SW 1271 (cell line): ENCODE measurements around the gene CENPF.
A peak's percentile ranks its signal among the peaks of the same experiment; 100 is the strongest.
"Not testable (repeated sequence)": the region's sequence is repeated elsewhere in the genome, so short reads cannot be mapped to it uniquely, and the experiment has no call there.

Source experiments
- DNase-seq, 2 experiments: peaks; one replicate each; lab custom pipeline; 2025; lab: John Stamatoyannopoulos, UW

CENPF gene

DNA sequence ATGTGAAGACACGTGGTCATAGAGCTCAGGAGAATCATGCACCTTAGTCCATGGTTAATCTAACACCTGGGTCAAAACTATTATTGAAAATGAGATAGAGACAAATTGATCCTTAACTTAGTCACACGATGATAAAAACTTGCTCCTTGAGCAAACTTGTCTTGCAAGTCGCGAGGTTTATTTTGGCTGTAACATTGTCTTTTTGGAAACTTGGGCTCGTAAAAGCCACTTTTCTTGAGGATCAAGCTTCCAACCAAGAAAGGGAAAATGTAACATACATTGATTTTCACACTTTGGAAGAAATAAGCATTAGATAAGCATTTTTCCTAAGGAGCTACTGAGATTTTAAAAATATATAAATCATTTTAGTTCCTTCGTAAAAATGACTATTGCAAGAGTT lies 19.9 kb upstream of the CENPF start:
- DNase-seq: no peak

DNA sequence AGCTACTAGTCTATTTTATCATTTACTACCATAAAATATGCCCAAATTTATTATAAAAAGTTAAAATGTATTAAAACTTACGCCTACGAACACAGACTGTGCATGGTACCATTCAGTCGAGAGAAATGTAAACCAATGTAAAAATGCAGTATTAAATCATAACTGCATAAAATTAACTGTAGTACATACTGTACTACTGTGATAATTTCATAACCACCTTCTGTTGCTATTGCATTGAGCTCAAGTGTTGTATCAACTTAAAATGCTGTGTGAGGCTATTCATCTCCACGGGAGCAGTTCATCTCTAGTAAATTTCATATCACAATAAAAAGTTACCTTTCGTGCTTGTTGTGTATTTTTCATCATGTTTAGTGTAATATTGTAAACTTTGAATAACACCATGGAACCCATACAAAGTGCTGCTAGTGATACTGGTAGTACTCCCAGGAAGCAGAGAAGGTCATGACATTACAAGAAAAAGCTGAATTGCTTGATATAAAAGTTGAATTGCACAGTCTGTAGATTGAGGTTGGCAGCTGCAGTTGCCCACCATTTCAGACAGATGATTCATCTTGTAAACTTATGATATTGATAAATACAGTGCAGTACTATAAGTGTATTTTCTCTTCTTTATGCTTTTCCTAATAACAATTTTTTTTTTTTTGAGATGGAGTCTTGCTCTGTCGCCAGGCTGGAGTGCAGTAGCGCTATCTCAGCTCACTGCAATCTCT lies 19.0 kb upstream of the CENPF start:
- no peak for DNase-seq

DNA sequence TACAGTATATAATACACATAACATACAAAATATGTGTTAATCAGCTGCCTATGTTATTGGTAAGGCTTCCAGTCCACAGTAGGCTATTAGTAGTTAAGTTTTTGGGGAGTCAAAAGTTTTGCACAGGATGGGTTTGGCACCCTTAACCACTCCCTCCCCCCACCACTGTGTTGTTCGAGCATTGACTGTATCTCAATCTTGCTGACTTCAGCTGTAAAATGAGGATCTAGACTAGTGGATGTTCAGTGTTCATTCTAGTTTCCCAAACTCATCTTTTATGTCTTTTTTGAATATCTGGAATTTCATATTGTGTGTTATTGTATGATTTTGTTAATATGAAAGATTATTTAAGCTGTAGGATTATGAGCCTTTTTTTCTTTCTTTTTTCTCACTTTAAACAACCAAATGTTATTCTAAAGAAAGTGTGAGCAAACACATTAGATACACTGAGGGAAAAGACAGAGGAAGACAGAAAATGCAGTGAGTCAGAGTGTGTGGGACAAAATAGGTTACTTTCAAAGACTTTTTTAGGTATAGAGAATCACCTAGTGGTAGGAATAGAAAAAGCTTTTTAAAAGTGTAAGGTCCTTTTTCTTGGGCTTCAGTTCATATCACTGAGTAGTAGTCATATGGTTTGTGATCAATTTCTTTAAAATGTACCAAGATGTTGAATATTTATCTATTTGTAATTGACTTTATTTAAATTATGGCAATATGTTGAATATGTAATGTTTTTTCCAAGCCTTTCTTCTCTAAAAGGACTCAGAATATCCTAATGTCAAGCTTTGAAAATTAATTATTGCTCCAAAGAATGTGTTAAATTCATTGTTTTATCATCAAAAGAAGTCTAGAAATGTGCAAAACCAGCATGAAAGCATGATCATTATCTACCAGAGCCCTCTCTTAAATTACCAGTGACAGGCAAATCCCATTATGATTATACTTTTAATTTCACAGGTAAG lies 17.9 kb upstream of the CENPF start:
- peak in 1 of 2 experiments; percentile 69 for DNase-seq

DNA sequence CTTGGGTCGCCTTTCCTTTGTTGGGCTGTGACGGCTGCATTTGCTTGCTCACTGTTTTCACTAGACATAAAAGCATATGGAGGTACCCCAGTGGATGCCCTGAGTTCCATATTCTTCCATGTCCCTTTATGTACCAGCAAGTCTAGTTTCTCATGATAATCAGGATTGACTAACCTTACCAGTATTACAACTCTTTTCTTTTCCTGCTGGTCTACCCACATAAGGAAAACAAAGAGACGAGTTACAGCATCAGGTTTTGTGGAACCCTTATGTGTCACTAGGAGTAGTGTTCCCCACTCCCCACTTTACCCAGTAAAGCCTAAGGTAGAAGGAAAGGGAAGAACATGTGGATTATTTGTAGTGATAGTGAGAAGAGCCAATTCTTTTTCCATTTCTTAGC lies 16.4 kb upstream of the CENPF start:
- DNase-seq: no peak

DNA sequence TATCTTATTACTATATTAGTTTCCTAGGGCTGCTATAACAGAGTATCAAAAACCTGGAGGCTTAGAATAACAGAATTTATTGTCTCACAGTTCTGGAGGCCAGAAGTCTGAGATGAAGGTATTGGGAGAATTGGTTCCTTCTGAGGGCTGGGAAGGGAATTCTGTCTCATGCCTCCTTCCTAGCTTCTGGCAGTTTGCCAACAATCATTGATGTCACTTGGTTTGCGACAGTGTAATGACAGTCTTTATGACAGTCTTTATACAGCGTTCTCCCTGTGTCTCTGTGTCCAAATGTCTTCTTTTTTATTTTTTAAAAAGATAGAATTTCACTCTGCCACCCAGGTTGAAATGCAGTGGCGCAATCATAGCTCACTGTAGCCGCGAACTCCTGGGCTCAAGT lies 15.8 kb upstream of the CENPF start:
- no peak for DNase-seq

DNA sequence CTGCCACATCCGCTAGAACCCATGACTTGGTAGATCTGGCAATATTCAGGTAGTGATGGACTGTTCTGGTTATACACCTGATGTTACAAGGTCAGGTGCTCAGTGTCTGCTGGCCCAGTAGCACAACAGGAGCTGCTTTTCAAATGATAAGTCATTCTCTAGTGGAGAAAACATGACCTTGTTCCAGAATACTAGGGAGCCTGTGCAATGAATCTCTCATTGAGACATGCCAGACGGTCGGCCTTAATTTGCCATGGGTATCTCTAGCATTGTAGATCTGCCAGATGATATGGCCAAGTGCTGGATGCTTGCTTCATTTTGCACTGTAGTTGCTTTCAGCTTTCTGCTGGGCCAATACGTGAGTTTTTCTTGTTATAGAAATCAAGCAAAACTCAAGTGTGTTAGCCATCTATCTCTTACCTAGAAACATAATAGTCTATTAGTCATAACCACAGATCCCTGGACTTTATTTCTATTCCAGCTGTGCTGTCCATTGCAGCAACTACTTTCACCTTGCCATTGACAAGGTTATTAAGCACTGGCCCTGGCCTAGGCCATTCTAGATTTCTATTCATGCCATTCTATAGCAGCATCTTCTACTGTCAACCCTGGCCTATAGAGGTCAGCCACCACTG lies 13.9 kb upstream of the CENPF start:
- no peak for DNase-seq

DNA sequence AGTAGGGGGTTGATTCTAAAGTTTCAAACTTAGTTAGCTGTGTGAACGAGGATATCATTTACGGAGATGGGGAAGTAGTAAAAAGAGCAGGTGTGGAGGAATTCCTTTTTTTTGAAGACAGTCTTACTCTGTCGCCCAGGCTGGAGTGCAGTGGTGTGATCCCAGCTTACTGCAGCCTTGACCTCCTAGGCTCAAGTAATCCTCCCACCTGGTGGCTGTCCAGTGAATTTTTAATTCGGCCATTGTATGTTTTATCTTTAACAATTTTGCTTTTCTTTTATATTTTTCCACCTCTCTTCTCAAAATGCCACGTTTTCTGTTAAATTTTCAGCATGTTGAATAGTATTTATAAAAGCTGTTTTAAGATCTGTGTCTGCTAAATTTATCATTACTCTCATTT lies 12.3 kb upstream of the CENPF start:
- no peak for DNase-seq

DNA sequence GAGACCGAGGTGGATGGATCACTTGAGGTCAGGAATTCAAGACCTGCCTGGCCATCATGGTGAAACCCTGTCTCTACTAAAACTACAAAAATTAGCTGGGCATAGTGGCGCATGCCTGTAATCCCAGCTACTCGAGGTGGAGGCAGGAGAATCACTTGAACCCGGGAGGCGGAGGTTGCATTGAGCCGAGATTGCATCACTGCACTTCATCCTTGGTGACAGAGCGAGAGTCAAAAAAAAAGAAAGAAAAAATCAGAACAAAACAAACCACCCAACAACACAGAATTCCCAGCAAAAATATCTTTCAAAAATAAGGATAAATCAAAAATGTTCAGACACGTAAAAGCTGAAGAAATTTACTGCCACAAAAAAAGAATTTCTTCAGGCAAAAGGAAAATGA lies 11.1 kb upstream of the CENPF start:
- DNase-seq: not testable (repeated sequence)

DNA sequence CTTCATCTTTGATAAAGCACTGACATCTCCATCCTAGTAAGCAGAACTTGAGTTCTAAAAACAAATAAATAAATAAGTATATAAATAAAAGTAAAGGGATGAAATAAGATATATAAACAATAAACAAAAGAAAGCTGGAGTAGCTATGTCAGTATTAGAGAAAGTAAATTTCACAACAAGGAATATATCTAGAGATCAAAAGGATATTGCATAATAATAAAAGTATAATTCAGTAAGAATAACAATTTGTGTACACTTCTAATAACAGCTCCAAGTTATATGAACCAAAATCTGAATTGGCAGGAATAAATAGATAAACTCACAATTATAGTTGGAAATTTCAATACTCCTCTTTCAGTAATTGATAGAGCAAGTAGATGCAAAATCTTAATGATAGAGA lies 9.8 kb upstream of the CENPF start:
- no peak for DNase-seq

DNA sequence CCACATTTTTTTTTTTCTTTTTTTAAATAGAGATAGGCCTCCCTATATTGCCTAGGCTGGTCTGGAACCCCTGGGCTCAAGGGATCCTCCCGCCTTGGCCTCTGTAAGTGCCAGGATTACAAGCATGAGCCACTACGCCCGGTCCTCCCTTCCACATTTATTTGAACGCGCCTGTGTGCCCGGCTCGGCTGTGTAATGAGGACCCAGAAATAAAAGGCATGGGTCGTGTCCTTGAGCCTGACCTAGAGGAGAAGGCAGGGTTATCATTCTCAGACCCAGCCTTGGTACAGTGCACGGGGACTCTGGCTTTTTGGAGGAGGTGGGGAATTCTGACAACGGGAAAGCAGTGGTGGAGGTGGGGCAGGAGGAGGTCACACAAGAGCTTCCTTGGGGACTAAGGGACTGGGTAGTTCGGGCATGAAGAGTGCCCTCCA lies 841 bp downstream of the CENPF start:
- no peak for DNase-seq

DNA sequence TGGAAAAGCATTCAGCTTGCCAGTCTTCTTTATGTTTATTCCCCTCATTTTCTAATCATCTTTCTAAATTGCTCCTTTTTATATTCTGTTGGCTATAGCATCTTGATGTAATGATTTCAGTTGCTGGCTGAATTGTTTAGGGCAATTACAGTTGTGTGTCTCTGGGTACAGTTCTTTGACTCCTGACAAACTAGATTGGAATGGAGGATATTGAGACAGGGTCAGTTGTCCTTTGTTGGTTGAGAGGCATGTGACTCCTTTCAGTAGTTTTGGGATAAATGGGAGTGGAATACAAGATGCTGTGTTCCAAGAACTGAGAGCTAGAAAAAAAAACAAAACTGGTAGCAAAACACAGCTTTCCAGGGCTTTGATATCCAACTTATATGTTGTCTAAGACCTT lies 1.5 kb downstream of the CENPF start:
- no peak for DNase-seq

DNA sequence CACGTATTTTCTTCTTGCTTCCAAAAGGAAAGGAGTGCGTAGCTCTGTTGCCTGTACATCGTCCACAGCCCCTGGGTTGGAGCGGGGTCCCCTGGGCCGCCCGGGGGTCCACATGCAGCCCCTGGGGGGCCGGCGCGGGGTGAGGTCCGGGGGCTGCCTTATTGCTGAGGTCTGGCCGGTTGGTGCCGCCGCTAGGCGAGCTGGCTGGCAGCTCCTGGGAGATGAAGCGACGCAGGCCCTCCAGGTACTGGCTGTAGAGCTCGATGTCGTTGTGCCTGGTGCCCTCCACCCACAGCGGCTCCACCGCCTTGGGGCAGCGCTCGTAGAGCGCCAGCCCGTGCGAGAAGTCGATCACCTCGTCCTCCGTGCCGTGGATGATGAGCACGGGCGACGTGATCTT lies 2.5 kb downstream of the CENPF start:
- not testable (repeated sequence) for DNase-seq

DNA sequence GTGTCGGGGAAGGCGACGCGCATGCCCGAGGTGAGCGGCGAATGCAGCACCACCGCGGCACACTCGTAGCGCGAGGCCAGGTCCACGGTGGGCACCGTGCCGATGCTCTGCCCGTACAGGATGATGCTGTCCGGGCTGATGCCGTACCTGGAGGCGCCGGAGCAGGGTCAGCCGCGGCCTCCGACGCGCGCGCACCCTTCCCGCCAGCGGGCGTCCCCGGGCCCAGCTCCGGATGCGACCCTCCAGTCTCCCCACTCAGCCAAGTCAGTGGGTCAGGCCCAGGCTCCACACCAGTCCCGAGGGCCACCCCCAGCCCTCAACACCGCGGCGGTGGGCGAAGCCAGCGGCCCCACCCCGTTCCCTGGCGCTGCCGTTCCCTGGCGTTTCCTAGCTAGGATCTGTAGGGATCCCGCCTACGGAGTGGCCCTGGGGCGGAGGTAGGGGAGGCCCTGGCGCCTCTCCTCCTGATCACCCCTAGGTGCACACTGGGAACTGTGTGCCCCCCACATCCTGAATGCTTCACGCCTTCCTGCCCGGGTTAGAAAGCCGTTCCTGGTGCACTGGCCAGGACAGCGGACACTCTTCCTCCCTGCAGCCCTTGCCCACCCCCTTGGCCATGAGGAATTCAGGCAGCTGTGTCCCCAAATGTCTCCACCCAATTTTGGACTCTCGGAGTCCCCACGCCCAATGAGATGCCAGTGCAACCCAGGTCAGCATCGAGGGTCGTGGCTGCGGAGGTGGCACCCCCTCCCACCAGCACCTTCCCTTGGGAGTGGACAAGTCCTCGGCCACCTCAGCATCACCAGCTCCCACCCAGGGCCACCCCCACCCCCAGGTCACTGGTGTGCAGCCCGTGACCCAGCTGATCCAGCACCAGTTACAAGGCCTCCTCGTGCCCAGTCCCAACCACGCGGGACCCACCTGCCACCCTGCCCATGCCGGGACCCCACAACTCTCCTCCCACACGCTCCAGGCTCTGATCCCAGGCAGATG lies 3.2 kb downstream of the CENPF start:
- DNase-seq: not testable (repeated sequence)

DNA sequence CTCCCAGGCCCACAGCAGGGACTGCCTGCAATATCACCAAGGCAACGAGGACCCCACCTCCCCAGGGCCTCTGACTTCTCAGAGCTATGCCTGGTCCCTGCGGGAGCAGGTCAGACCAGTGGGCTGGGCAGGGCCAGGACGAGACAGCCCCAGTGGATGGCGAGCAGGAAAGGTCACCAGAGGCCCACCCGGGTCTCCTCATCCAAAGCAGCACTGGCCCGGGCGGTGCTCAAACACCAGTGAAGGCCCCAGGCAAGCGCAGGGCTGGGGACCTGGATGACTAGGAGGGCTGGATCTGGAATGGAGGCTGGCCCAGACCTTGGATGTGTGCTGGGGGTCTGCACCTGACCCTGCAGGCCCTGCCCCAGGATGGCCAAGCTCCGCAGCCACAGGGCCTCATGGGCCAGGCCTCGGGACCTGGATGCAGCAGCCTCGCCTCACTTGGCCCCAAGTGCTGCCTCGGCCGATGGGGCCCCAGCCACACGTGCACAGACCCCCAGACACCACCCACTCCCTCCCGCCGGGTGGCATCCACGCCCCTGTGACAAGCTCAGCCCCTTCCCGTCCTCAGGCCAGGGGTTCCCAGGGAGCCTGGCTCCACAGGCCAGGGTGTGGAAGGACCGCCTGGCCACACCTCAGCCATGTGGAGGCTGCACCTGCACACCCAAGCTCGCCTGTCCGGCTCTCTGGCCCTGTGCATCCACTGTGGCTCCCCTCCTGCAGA lies 4.7 kb downstream of the CENPF start:
- DNase-seq: not testable (repeated sequence)

DNA sequence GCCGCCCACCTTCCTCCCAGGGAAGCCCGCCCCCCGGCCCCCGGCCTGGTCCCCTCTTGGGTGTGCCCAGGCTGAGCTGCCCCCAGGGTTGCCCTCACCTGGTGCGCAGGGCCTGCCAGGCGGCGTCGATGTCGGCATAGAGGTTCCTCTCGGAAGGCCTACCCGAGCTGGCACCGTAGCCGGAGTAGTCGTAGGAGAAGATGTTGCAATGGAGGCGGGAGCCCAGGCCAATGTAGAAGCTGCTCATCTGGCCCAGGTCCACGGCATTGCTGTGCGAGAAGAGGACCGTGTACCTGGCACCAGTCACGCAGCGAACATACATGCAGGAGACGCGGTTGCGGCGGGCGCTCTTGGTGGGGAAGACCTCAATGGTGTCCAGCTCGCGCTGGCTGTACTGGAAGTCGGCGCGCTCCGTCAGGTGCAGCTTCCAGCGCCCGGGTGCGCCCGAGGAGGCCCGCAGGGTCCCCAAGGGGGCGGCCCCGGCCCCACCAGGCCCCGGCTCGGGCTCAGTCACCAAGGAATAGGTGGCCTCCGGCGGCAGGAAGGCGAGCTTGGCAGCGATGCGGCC lies 5.3 kb downstream of the CENPF start:
- not testable (repeated sequence) for DNase-seq

DNA sequence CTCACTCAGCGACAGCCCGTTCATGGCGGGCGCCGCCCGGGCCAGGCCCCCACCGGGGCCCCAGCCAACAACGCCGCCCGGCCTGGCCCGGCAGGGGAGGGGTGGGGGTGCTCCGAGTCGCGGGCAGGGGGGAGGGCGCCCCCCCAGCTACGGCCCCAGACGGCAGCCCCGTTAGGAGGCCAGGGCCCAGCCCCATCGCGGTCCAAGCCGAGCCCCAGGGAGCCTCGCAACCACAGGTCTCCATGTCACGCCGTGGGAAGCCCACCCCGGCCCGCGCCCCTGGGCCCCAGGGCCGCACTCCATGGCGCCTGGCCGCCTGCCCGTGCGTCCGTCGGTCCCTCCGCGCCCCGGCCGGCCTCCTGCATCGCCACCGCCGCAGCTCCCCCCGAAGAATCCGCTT lies 5.8 kb downstream of the CENPF start:
- not testable (repeated sequence) for DNase-seq

DNA sequence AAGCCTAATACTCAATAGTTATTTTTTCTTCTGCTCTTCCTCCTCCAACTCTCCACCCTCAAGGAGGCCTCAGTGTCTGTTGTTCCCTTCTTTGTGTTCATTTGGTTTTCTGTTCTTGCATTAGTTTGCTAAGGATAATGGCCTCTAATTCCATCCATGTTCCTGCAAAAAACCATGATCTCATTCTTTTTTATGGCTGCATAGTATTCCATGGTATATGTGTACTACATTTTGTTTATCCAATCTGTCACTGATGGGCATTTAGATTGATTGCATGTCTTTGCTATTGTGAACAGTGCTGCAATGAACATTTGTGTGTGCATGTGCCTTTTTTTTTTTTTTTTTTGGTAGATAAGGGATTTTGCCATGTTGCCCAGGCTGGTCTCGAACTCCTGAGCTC lies 6.7 kb downstream of the CENPF start:
- no peak for DNase-seq

DNA sequence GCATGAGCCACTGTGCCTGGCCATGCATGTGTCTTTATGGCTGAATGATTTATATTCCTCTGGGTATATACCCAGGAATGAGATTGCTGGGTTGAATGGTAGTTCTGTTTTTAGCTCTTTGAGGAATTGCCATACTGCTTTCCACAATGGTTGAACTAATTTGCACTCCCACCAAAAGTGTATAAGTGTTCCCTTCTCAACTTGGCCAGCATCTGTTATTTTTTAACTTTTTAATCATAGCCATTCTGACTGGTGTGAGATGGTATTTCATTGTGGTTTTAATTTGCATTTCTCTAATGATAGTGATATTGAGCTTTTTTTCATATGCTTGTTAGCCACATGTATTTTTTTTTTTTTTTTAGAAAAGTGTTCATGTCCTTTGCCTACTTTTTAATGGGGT lies 7.1 kb downstream of the CENPF start:
- DNase-seq: not testable (repeated sequence)

DNA sequence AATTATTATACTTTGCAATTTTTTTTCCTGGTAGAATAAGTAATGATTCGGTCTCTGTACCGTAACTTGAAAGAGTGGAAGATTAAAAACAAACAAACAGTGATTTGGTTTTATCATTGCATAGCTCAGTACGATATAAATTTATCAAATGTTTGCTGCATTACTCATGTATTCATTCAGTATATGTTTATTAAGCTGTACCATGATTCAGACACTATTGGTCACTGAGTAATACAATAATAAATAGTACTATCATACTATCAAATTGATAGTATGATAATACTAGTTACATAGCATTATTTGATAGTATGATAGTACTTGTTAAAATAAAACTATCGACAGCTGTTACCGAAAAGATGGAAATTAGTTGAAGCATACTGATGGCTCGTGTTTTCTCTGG lies 12.1 kb downstream of the CENPF start:
- no peak for DNase-seq

DNA sequence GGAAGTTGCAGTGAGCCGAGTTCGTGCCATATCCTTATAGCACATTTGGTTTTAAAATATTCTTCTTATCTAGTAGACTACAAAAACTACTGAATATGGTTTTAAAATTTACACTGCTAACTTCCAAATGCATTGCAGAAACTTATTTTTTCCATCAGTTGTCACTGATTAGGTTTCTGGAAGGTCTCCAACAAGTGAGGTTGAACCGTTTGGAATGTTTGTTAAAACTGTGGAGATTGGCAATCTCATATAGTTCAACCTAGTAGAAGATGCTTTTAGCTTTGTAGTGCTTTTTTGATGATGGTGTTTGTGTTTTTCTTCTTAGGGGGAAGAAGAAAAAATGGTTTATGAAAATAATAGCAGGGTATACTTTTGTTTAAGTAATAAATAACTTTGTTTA lies 12.9 kb downstream of the CENPF start:
- no peak for DNase-seq
